Upper lobe of left lung (tissue), 6 donors: ENCODE measurements around the gene CCDC38. TPM values are rescaled to one million over a fixed set of nuclear protein-coding genes. Genes with fewer than 3 reads are reported as not detected.

Source experiments
- ATAC-seq, 2 donors: fragments of 200-7000 bp; cut with Tn5 transposase; one replicate each; pipeline ENCODE4 v1.9.1; 2022; ENCODE audit warnings: mild to moderate bottlenecking in 2 of 2, moderate library complexity in 2 of 2; ENCODE audit not compliant: low FRiP score in 2 of 2
- DNase-seq, 2 donors: peaks; one replicate each; pipeline ENCODE4 v3.0.0-alpha.2; 2019 to 2020
- H3K27ac ChIP-seq, 4 donors: fragments of 200-600 bp; sonication (generic); one replicate each; pipeline ENCODE4 v1.5.1; 2016 to 2019
- H3K27me3 ChIP-seq, 4 donors: fragments of 200-600 bp; sonication (generic); one replicate each; pipeline ENCODE4 v1.5.1; 2017 to 2019
- H3K36me3 ChIP-seq, 4 donors: fragments of 200-600 bp; sonication (generic); one replicate each; pipeline ENCODE4 v1.5.1; 2016 to 2019
- H3K4me1 ChIP-seq, 4 donors: fragments of 200-600 bp; sonication (generic); one replicate each; pipeline ENCODE4 v1.5.1; 2018 to 2019
- H3K4me3 ChIP-seq, 4 donors: fragments of 200-600 bp; sonication (generic); one replicate each; pipeline ENCODE4 v1.5.1; 2017 to 2019; ENCODE audit warnings: mild to moderate bottlenecking in 2 of 4, moderate library complexity in 1 of 4
- H3K9me3 ChIP-seq, 4 donors: fragments of 200-600 bp; sonication (generic); one replicate each; pipeline ENCODE4 v1.5.1; 2018 to 2019
- CTCF ChIP-seq, 6 experiments: fragments of 450-650 bp in 4 of 6; fragments of 200-600 bp in 2 of 6; sonication (generic) in 2 of 6; IDR thresholded peaks; one replicate each; pipeline ENCODE4 v1.5.1; 2016 to 2019; ENCODE audit warnings: antibody characterized with exemption in 6 of 6
- EP300 ChIP-seq, 4 donors: sonication (generic); formaldehyde crosslinking; IDR thresholded peaks; one replicate each; pipeline ENCODE4 v1.5.1; 2017; ENCODE audit warnings: antibody characterized with exemption in 4 of 4, control low read depth in 2 of 4
- POLR2A ChIP-seq, 4 donors: fragments of 450-650 bp; IDR thresholded peaks; one replicate each; pipeline ENCODE4 v1.5.1; 2016 to 2017; ENCODE audit warnings: antibody characterized with exemption in 4 of 4, mild to moderate bottlenecking in 2 of 4
- POLR2AphosphoS5 ChIP-seq, 2 donors: sonication (generic); formaldehyde crosslinking; IDR thresholded peaks; one replicate each; pipeline ENCODE4 v1.5.1; 2017; ENCODE audit warnings: antibody characterized with exemption in 2 of 2
- WGBS, 2 donors: methylation state at CpG; one replicate each; pipeline ENCODE4 v1.1.5; 2017 to 2018; 5-methylcytosine and 5-hydroxymethylcytosine counted together
- total RNA-seq, 6 donors: library from RNA; depleted of rRNA in 4 of 6; stranded (reverse); fragments of >200 nt in 4 of 6; gene quantifications; one replicate each; pipeline versions ENCODE4 v1.1.0 to v1.2.1, GENCODE V29; 2016 to 2021
- donor health status: DM: no; HTN: no; CAD: no; lungs with moderate emphysema.
- donor health status: DM: no; HTN: yes; CAD: no; lungs with severe emphysema.

CCDC38 gene
- total RNA-seq, 6 donors from 2014 or later, result 0.13 to 0.14 TPM; not detected in 4

- Histone ChIP-seq H3K4me3 (no peak overlapping the region), H3K27ac (no peak overlapping the region), H3K27me3 (no peaks in the 10 kb centered on the region), H3K36me3 (peaks cover 0 to 3% (median 0%) of the 10 kb centered on the region in 4 donors), H3K9me3 (no peaks in the 10 kb centered on the region), H3K4me1 (no peaks in the 10 kb centered on the region)
- TF ChIP-seq CTCF (IDR thresholded peaks at IDR 0.05) (no peak), POLR2A (IDR thresholded peaks at IDR 0.05) (no peak)
- no peak for DNase-seq
- WGBS, 2 donors, result 96 to 97% methylated on average over 3 of the region's 3 CpGs
- ATAC-seq, result no peak
These were observed 36.4 kb upstream of the CCDC38 start for GRCh38 chr12:95978774-95979173.

DNA sequence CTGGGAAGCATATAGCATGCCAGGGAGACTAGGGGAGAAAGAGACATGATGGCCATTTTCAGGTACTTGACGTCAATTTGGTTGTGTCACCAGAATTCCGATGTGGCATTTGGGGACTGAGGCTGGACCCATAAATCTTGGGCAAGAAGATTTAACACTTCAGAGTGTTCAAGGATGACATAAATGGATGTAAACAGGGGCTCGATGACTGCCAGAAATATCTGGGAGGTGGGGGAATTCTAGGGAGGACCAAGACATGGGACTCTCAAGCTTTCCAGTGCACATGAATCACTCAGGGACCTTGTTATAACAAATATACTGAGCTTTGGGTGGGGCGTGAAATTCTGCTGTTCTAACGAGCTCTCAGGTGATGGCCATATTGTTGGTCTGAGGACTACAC lies 35.9 kb upstream of the CCDC38 start:
- TF ChIP-seq CTCF (IDR thresholded peaks at IDR 0.05), result no peak
- no peak for TF ChIP-seq EP300 (IDR thresholded peaks at IDR 0.05)
- TF ChIP-seq POLR2AphosphoS5 (IDR thresholded peaks at IDR 0.05), result no peak
- no peak for TF ChIP-seq POLR2A (IDR thresholded peaks at IDR 0.05)
- Histone ChIP-seq H3K4me1 (no peaks in the 10 kb centered on the region), H3K4me3 (no peak overlapping the region), H3K9me3 (no peaks in the 10 kb centered on the region), H3K27ac (no peak overlapping the region), H3K27me3 (no peaks in the 10 kb centered on the region), H3K36me3 (peaks cover 0 to 3% (median 0%) of the 10 kb centered on the region in 4 donors)
- 97% methylated on average over 5 of the region's 5 CpGs for WGBS, 2 donors
- DNase-seq (no peak), ATAC-seq (no peak)

- H3K4me3 ChIP-seq, result no peak overlapping the region
- H3K27me3 ChIP-seq, result no peaks in the 10 kb centered on the region
- no peaks in the 10 kb centered on the region for H3K9me3 ChIP-seq
- DNase-seq, result no peak
- H3K36me3 ChIP-seq, result peaks cover 0 to 3% (median 0%) of the 10 kb centered on the region in 4 donors
- H3K27ac ChIP-seq, result no peak overlapping the region
- no peak for ATAC-seq
- no peaks in the 10 kb centered on the region for H3K4me1 ChIP-seq
- TF ChIP-seq EP300 (IDR thresholded peaks at IDR 0.05) (no peak), CTCF (IDR thresholded peaks at IDR 0.05) (no peak), POLR2A (IDR thresholded peaks at IDR 0.05) (no peak)
- WGBS, 2 donors, result 87 to 94% methylated on average over 3 to 11 of the region's 11 CpGs
These were observed 35.4 kb upstream of the CCDC38 start for GRCh38 chr12:95977764-95978305.

- no peak overlapping the region for H3K27ac ChIP-seq
- TF ChIP-seq CTCF (IDR thresholded peaks at IDR 0.05) (no peak), POLR2AphosphoS5 (IDR thresholded peaks at IDR 0.05) (no peak), EP300 (IDR thresholded peaks at IDR 0.05) (no peak), POLR2A (IDR thresholded peaks at IDR 0.05) (no peak)
- H3K4me3 ChIP-seq, result no peak overlapping the region
- no peak for ATAC-seq
- no peak for DNase-seq
- peaks cover 0 to 3% (median 0%) of the 10 kb centered on the region in 4 donors for H3K36me3 ChIP-seq
- H3K4me1 ChIP-seq, result no peaks in the 10 kb centered on the region
- H3K27me3 ChIP-seq, result no peaks in the 10 kb centered on the region
- 96 to 98% methylated on average over 8 of the region's 8 CpGs for WGBS, 2 donors
- no peaks in the 10 kb centered on the region for H3K9me3 ChIP-seq
These were observed 34.0 kb upstream of the CCDC38 start for GRCh38 chr12:95976416-95976832.

- Histone ChIP-seq H3K27ac (no peak overlapping the region), H3K9me3 (no peaks in the 10 kb centered on the region), H3K27me3 (no peaks in the 10 kb centered on the region), H3K4me3 (no peak overlapping the region), H3K4me1 (no peaks in the 10 kb centered on the region), H3K36me3 (peaks cover 0 to 2% (median 0%) of the 10 kb centered on the region in 4 donors)
- ATAC-seq (no peak), DNase-seq (no peak)
- TF ChIP-seq CTCF (IDR thresholded peaks at IDR 0.05), result no peak
- TF ChIP-seq EP300 (IDR thresholded peaks at IDR 0.05), result no peak
- TF ChIP-seq POLR2AphosphoS5 (IDR thresholded peaks at IDR 0.05), result no peak
- no peak for TF ChIP-seq POLR2A (IDR thresholded peaks at IDR 0.05)
- 90 to 91% methylated on average over 4 of the region's 4 CpGs for WGBS, 2 donors
These were observed 33.1 kb upstream of the CCDC38 start for GRCh38 chr12:95975491-95975890.
